HUES64 (cell line): Measurements from ENCODE around the gene STK17A.
"Not testable (repeated sequence)": the region's sequence is repeated elsewhere in the genome, so short reads cannot be mapped to it uniquely, and the experiment has no call there.

Experiments used
- H3K27ac ChIP-seq: 2 replicates; pipeline ENCODE4 v1.7.0; 2013; ENCODE audit warnings: low read depth, low read length, inconsistent platforms
- H3K27me3 ChIP-seq: 2 replicates; pipeline ENCODE4 v1.6.1; 2013; ENCODE audit warnings: mild to moderate bottlenecking, low read length; ENCODE audit not compliant: insufficient read depth
- H3K36me3 ChIP-seq: 2 replicates; pipeline ENCODE4 v1.6.1; 2013; ENCODE audit warnings: mild to moderate bottlenecking, low read length; ENCODE audit not compliant: insufficient read depth
- H3K4me1 ChIP-seq: 2 replicates; pipeline ENCODE4 v1.6.1; 2013; ENCODE audit warnings: mild to moderate bottlenecking, low read length, moderate library complexity; ENCODE audit not compliant: insufficient read depth
- H3K4me3 ChIP-seq: 2 replicates; pipeline ENCODE4 v1.5.1; 2013; ENCODE audit warnings: mild to moderate bottlenecking, low read length, moderate library complexity
- H3K9ac ChIP-seq: 2 replicates; pipeline ENCODE4 v1.6.1; 2013; ENCODE audit warnings: mild to moderate bottlenecking, low read depth, low read length
- H3K9me3 ChIP-seq: 2 replicates; pipeline ENCODE4 v1.6.1; 2013; ENCODE audit warnings: low read depth, low read length; ENCODE audit not compliant: insufficient read depth
- WGBS: fragments of 150-250, 120-280 bp; methylation state at CpG from one replicate; pipeline ENCODE4 v1.1.7; 2013; ENCODE audit warnings: missing lambda C conversion rate; 5-methylcytosine and 5-hydroxymethylcytosine counted together

The STK17A gene

GRCh38 chr7:43586251-43586900, 3.5 kb downstream of the STK17A start:
- H3K27me3 ChIP-seq, result peaks cover 22% of the 10 kb centered on the region
- WGBS, result 94% methylated on average over 3 of the region's 4 CpGs
- H3K9me3 ChIP-seq, result no peaks in the 10 kb centered on the region
- no peak overlapping the region for H3K27ac ChIP-seq
- no peaks in the 10 kb centered on the region for H3K36me3 ChIP-seq
- H3K4me3 ChIP-seq, result no peak overlapping the region
- H3K9ac ChIP-seq, result no peak overlapping the region
- H3K4me1 ChIP-seq, result peaks cover 17% of the 10 kb centered on the region

- WGBS, result 89% methylated on average over 5 of the region's 5 CpGs
- Histone ChIP-seq H3K4me1 (peaks cover 14% of the 10 kb centered on the region), H3K27ac (no peak overlapping the region), H3K27me3 (peaks cover 16% of the 10 kb centered on the region), H3K9ac (no peak overlapping the region), H3K36me3 (no peaks in the 10 kb centered on the region), H3K4me3 (no peak overlapping the region), H3K9me3 (no peaks in the 10 kb centered on the region)
These were observed 5.7 kb downstream of the STK17A start for GRCh38 chr7:43588477-43589132.

GRCh38 chr7:43589133-43589478, 6.2 kb downstream of the STK17A start:
- Histone ChIP-seq H3K4me3 (no peak overlapping the region), H3K36me3 (no peaks in the 10 kb centered on the region), H3K9ac (no peak overlapping the region)

GRCh38 chr7:43589728-43590127, 6.8 kb downstream of the STK17A start:
- 96% methylated on average over 3 of the region's 3 CpGs for WGBS
- H3K27me3 ChIP-seq, result peaks cover 5% of the 10 kb centered on the region; the same call in 1 of the 2 replicates
- H3K4me3 ChIP-seq, result no peak overlapping the region
- peaks cover 6% of the 10 kb centered on the region; the same call in 1 of the 2 replicates for H3K4me1 ChIP-seq
- H3K9ac ChIP-seq, result no peak overlapping the region
- H3K9me3 ChIP-seq, result no peaks in the 10 kb centered on the region
- no peak overlapping the region for H3K27ac ChIP-seq
- no peaks in the 10 kb centered on the region for H3K36me3 ChIP-seq

More at GRCh38 chr7:43589133-43589478, 6.2 kb downstream of the STK17A start:
- Histone ChIP-seq H3K27ac (no peak overlapping the region), H3K27me3 (peaks cover 11% of the 10 kb centered on the region), H3K4me1 (peaks cover 12% of the 10 kb centered on the region), H3K9me3 (no peaks in the 10 kb centered on the region)

- H3K4me3 ChIP-seq, result no peak overlapping the region
- H3K36me3 ChIP-seq, result peaks cover 2% of the 10 kb centered on the region
- WGBS, result 82% methylated on average over 2 of the region's 2 CpGs
- no peak overlapping the region for H3K27ac ChIP-seq
- H3K4me1 ChIP-seq, result 0 out of 2 replicates have a peak, but pooled peaks cover 4% of the 10 kb centered on the region
- no peaks in the 10 kb centered on the region for H3K27me3 ChIP-seq
- H3K9me3 ChIP-seq, result no peaks in the 10 kb centered on the region
- no peak overlapping the region for H3K9ac ChIP-seq
These were observed 8.1 kb downstream of the STK17A start for GRCh38 chr7:43590862-43591557.

GRCh38 chr7:43591558-43592180, 8.8 kb downstream of the STK17A start:
- Histone ChIP-seq H3K27ac (no peak overlapping the region), H3K4me1 (0 out of 2 replicates have a peak, but pooled peaks cover 4% of the 10 kb centered on the region), H3K9me3 (no peaks in the 10 kb centered on the region), H3K36me3 (peaks cover 7% of the 10 kb centered on the region), H3K9ac (no peak overlapping the region), H3K27me3 (no peaks in the 10 kb centered on the region), H3K4me3 (no peak overlapping the region)
- 89% methylated on average over 3 of the region's 4 CpGs for WGBS

- Histone ChIP-seq H3K4me3 (no peak overlapping the region), H3K36me3 (peaks cover 9% of the 10 kb centered on the region), H3K9me3 (no peaks in the 10 kb centered on the region), H3K4me1 (0 out of 2 replicates have a peak, but pooled peaks cover 4% of the 10 kb centered on the region), H3K9ac (no peak overlapping the region), H3K27ac (no peak overlapping the region), H3K27me3 (no peaks in the 10 kb centered on the region)
- 98% methylated on average over 2 of the region's 3 CpGs for WGBS
These were observed 9.4 kb downstream of the STK17A start for GRCh38 chr7:43592326-43592725.

- 83% methylated on average over 1 of the region's 1 CpG for whole genome bisulfite sequencing
- Histone ChIP-seq H3K9me3 (no peaks in the 10 kb centered on the region), H3K4me3 (no peak overlapping the region), H3K36me3 (peaks cover 11% of the 10 kb centered on the region), H3K9ac (no peak overlapping the region), H3K27ac (no peak overlapping the region), H3K27me3 (no peaks in the 10 kb centered on the region), H3K4me1 (0 out of 2 replicates have a peak, but pooled peaks cover 4% of the 10 kb centered on the region)
These were observed 10.1 kb downstream of the STK17A start for GRCh38 chr7:43593010-43593409.

GRCh38 chr7:43594020-43594419, 11.1 kb downstream of the STK17A start:
- 95% methylated on average over 2 of the region's 2 CpGs for WGBS
- no peak overlapping the region for H3K9ac ChIP-seq
- H3K27me3 ChIP-seq, result no peaks in the 10 kb centered on the region
- H3K4me3 ChIP-seq, result no peak overlapping the region
- no peaks in the 10 kb centered on the region for H3K9me3 ChIP-seq
- H3K4me1 ChIP-seq, result 0 out of 2 replicates have a peak, but pooled peaks cover 4% of the 10 kb centered on the region
- no peak overlapping the region for H3K27ac ChIP-seq
- peaks cover 12% of the 10 kb centered on the region for H3K36me3 ChIP-seq

GRCh38 chr7:43596426-43596825, 13.5 kb downstream of the STK17A start:
- H3K9me3 ChIP-seq, H3K27ac ChIP-seq, H3K27me3 ChIP-seq, H3K4me1 ChIP-seq, H3K4me3 ChIP-seq, H3K9ac ChIP-seq: not testable (repeated sequence)
- H3K36me3 ChIP-seq, result peaks cover 16% of the 10 kb centered on the region
- 95% methylated on average over 5 of the region's 5 CpGs for WGBS

- no peak overlapping the region for H3K27ac ChIP-seq
- peaks cover 16% of the 10 kb centered on the region for H3K36me3 ChIP-seq
- H3K9me3 ChIP-seq, result peaks cover 4% of the 10 kb centered on the region; the same call in 1 of the 2 replicates
- no peak overlapping the region for H3K4me3 ChIP-seq
- H3K9ac ChIP-seq, result no peak overlapping the region
- H3K27me3 ChIP-seq, result no peaks in the 10 kb centered on the region
- WGBS, result 98% methylated on average over 3 of the region's 3 CpGs
- peaks cover 7% of the 10 kb centered on the region for H3K4me1 ChIP-seq
These were observed 17.1 kb downstream of the STK17A start for GRCh38 chr7:43600056-43600455.
